ENCODE measurements around the gene PTPRD. TPM values are rescaled to one million over a fixed set of nuclear protein-coding genes. Genes with fewer than 3 reads are reported as not detected.
"Not testable (repeated sequence)": the region's sequence is repeated elsewhere in the genome, so short reads cannot be mapped to it uniquely, and the experiment has no call there.

The PTPRD gene
- total and polyA plus RNA-seq, 2 of the 4 experiments (the other 2 are of a cell fraction), result 0.07 to 0.18 TPM

GRCh38 chr9:9099646-9100045 is 1513.2 kb downstream of the PTPRD start:
- dilution Hi-C loops (cut with HindIII; ENCODE audit: low sequenced_read_pairs, unreplicated experiment), result no loop called here
- H2AFZ ChIP-seq (replicated peaks; ENCODE audit: low read length, poor library complexity), result no peak overlapping the region
- no peaks in the 10 kb centered on the region for H3K36me3 ChIP-seq (ENCODE audit: control insufficient read depth, insufficient read depth, low read length)
- H4K5ac ChIP-seq (ENCODE audit: low read depth, low read length), result no peak overlapping the region
- H3K56ac ChIP-seq (ENCODE audit: extremely low read depth, insufficient read depth, low read length), result no peak overlapping the region
- no CpG with 5 or more reads among the region's 3 CpGs for WGBS, 2 experiments (ENCODE audit: extremely low coverage in 2 of 2, insufficient read length in 1 of 2)
- H2AK5ac ChIP-seq (ENCODE audit: low read depth, low read length), result no peak overlapping the region
- H3K27ac ChIP-seq (ENCODE audit: insufficient read depth, low read length), result no peak overlapping the region
- H3K14ac ChIP-seq (replicated peaks; ENCODE audit: low read depth, low read length), result no peak overlapping the region
- H3K4ac ChIP-seq (ENCODE audit: low read depth, low read length), result no peak overlapping the region
- H3K4me3 ChIP-seq (ENCODE audit: insufficient read depth, low read depth, low read length), result no peak overlapping the region
- no peak overlapping the region for H3K9ac ChIP-seq (ENCODE audit: low read depth, low read length)
- no peaks in the 10 kb centered on the region for H4K20me1 ChIP-seq (ENCODE audit: insufficient read depth, low read length)
- H4K91ac ChIP-seq (ENCODE audit: insufficient read depth, low read depth, low read length), result no peak overlapping the region
- no peaks in the 10 kb centered on the region for H3K27me3 ChIP-seq (ENCODE audit: control insufficient read depth, insufficient read depth, low read length)
- no peaks in the 10 kb centered on the region for H3K9me1 ChIP-seq (ENCODE audit: insufficient read depth, low read length)
- DNase-seq (no peak), ATAC-seq (ENCODE audit: low read depth) (no peak)
- H3K18ac ChIP-seq (ENCODE audit: low read depth, low read length), result no peak overlapping the region
- TF ChIP-seq BHLHE40 (IDR thresholded peaks at IDR 0.05; ENCODE audit: low read depth, low read length), result no peak
- TF ChIP-seq RAD21 (IDR thresholded peaks at IDR 0.05; ENCODE audit: low read length), result no peak
- TF ChIP-seq USF2 (IDR thresholded peaks at IDR 0.05; ENCODE audit: low read depth, low read length), result no peak
- no peak overlapping the region for H2BK15ac ChIP-seq (ENCODE audit: low read depth, low read length)
- BruUV-seq (replicated peaks), result no TSS peak
- CTCF ChIA-PET, result no interaction called here
- POLR2A ChIA-PET (ENCODE audit: unreplicated experiment), result no interaction called here
- no peaks in the 10 kb centered on the region for H3K4me1 ChIP-seq (ENCODE audit: control insufficient read depth, insufficient read depth, low read length)
- H2BK5ac ChIP-seq (ENCODE audit: low read depth, low read length, poor library complexity, severe bottlenecking), result no peak overlapping the region
- no peak overlapping the region for H3K23ac ChIP-seq (ENCODE audit: low read depth, low read length)
- H2AK9ac ChIP-seq (replicated peaks; ENCODE audit: low read depth, low read length, poor library complexity), result no peak overlapping the region
- H2BK20ac ChIP-seq (ENCODE audit: low read depth, low read length), result no peak overlapping the region
- no peaks in the 10 kb centered on the region for H3K79me1 ChIP-seq (ENCODE audit: low read depth in 1 of 2, low read length in 2 of 2)
- H2BK120ac ChIP-seq (ENCODE audit: low read depth, low read length), result no peak overlapping the region
- H3K4me2 ChIP-seq (ENCODE audit: low read depth, low read length), result no peak overlapping the region
- intact Hi-C loops (cut with micrococcal nuclease), result loop anchor here (5.0 kb wide), 1 partner anchor 42 kb away; no protein-coding TSS in a partner anchor
- peaks cover 5% of the 10 kb centered on the region; the same call in 1 of the 2 replicates for H3K9me3 ChIP-seq (ENCODE audit: control insufficient read depth, insufficient read depth, low read length)
- in situ Hi-C loops (cut with MboI; ENCODE audit: low sequenced_read_pairs), result no loop called here
- H4K8ac ChIP-seq (ENCODE audit: low read depth in 2 of 2, low read length in 2 of 2), result no peak overlapping the region

GRCh38 chr9:9097254-9097653 is 1515.5 kb downstream of the PTPRD start:
- WGBS, 2 experiments (ENCODE audit: extremely low coverage in 2 of 2, insufficient read length in 1 of 2), result no CpG with 5 or more reads among the region's 6 CpGs
- H2AK9ac ChIP-seq (replicated peaks; ENCODE audit: low read depth, low read length, poor library complexity); H2BK15ac ChIP-seq (ENCODE audit: low read depth, low read length); in situ Hi-C loops (cut with MboI; ENCODE audit: low sequenced_read_pairs); H3K14ac ChIP-seq (replicated peaks; ENCODE audit: low read depth, low read length); dilution Hi-C loops (cut with HindIII; ENCODE audit: low sequenced_read_pairs, unreplicated experiment); H3K56ac ChIP-seq (ENCODE audit: extremely low read depth, insufficient read depth, low read length); ATAC-seq (ENCODE audit: low read depth); H3K23ac ChIP-seq (ENCODE audit: low read depth, low read length); H3K79me1 ChIP-seq (ENCODE audit: low read depth in 1 of 2, low read length in 2 of 2); POLR2A ChIA-PET (ENCODE audit: unreplicated experiment); H3K4me3 ChIP-seq (ENCODE audit: insufficient read depth, low read depth, low read length); H3K27ac ChIP-seq (ENCODE audit: insufficient read depth, low read length); DNase-seq; H4K5ac ChIP-seq (ENCODE audit: low read depth, low read length); H2BK20ac ChIP-seq (ENCODE audit: low read depth, low read length); H2BK5ac ChIP-seq (ENCODE audit: low read depth, low read length, poor library complexity, severe bottlenecking); BruUV-seq (replicated peaks); H3K9ac ChIP-seq (ENCODE audit: low read depth, low read length); H2BK120ac ChIP-seq (ENCODE audit: low read depth, low read length); H3K9me3 ChIP-seq (ENCODE audit: control insufficient read depth, insufficient read depth, low read length); H2AFZ ChIP-seq (replicated peaks; ENCODE audit: low read length, poor library complexity); H3K4ac ChIP-seq (ENCODE audit: low read depth, low read length); H3K4me1 ChIP-seq (ENCODE audit: control insufficient read depth, insufficient read depth, low read length); H4K20me1 ChIP-seq (ENCODE audit: insufficient read depth, low read length); H4K8ac ChIP-seq (ENCODE audit: low read depth in 2 of 2, low read length in 2 of 2); H4K91ac ChIP-seq (ENCODE audit: insufficient read depth, low read depth, low read length); intact Hi-C loops (cut with micrococcal nuclease); H2AK5ac ChIP-seq (ENCODE audit: low read depth, low read length); H3K27me3 ChIP-seq (ENCODE audit: control insufficient read depth, insufficient read depth, low read length); H3K9me1 ChIP-seq (ENCODE audit: insufficient read depth, low read length); H3K4me2 ChIP-seq (ENCODE audit: low read depth, low read length); H3K36me3 ChIP-seq (ENCODE audit: control insufficient read depth, insufficient read depth, low read length); H3K18ac ChIP-seq (ENCODE audit: low read depth, low read length): not testable (repeated sequence)
- CTCF ChIA-PET, result interaction anchor here (0.6 kb wide), 1 partner anchor 278 kb away, joined by 3 read pairs; no protein-coding TSS in a partner anchor
